IPS-11a (cell line): Measurements from ENCODE around the gene NUBP1.
"Not testable (repeated sequence)": the region's sequence is repeated elsewhere in the genome, so short reads cannot be mapped to it uniquely, and the experiment has no call there.

Experiments
- H3K4me3 ChIP-seq: one replicate; pipeline ENCODE4 v1.5.1; 2013; ENCODE audit warnings: low read depth, low read length, control low read depth

The NUBP1 gene

GRCh38 chr16:10750793-10751192 lies 7.2 kb downstream of the NUBP1 start:
- no peak overlapping the region for H3K4me3 ChIP-seq

GRCh38 chr16:10751291-10751697 lies 7.7 kb downstream of the NUBP1 start:
- H3K4me3 ChIP-seq, result no peak overlapping the region

DNA sequence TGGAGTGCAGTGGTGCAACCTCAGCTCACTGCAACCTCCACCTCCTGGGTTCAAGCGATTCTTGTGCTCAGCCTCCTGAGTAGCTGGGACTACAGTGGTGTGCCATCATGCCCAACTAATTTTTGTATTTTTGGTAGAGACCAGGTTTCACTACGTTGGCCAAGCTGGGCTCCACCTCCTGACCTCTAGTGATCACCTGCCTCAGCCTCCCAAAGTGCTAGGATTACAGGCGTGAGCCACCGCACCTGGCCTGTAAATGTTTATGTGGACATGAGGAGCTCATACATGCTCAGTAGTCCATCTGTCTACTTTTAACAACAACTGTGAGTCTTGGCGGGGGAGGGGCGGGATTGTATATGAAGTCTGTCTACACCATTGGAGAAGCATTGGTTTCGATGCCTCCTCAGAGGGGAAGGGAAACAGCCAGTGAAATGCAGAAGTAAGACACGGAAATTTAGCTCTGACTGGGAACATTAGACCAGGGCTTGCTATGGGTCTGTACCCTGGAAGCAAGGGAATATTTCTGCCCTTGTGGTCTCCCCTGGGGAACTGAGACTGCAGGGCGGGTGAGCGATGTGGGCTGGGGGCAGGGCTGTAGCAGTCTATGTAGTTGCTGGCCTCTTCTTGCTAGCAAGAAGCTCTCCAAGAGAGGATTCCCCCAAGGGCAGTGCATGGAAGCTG lies 9.3 kb downstream of the NUBP1 start:
- no peak overlapping the region for H3K4me3 ChIP-seq

- H3K4me3 ChIP-seq, result no peak overlapping the region
Observed at GRCh38 chr16:10753670-10754069, 10.0 kb downstream of the NUBP1 start.

GRCh38 chr16:10754941-10755340 lies 11.3 kb downstream of the NUBP1 start:
- no peak overlapping the region for H3K4me3 ChIP-seq

GRCh38 chr16:10756574-10756973 lies 12.9 kb downstream of the NUBP1 start:
- H3K4me3 ChIP-seq, result no peak overlapping the region

DNA sequence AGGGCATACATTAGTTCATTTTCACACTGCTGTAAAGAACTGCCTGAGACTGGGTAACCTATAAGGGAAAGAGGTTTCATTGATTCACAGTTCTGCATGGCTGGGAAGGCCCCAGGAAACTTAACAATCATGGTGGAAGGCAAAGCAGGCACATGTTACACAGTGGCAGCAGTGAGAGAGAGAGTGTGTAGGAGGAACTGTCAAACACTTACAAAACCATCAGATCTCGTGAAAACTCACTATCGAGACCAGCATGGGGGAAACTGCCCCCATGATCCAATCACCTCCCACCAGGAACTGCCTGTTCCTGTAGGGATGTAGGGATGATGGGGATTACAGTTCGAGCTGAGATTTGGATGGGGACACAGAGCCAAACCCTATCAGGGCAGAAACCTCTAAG lies 17.2 kb downstream of the NUBP1 start:
- no peak overlapping the region for H3K4me3 ChIP-seq

DNA sequence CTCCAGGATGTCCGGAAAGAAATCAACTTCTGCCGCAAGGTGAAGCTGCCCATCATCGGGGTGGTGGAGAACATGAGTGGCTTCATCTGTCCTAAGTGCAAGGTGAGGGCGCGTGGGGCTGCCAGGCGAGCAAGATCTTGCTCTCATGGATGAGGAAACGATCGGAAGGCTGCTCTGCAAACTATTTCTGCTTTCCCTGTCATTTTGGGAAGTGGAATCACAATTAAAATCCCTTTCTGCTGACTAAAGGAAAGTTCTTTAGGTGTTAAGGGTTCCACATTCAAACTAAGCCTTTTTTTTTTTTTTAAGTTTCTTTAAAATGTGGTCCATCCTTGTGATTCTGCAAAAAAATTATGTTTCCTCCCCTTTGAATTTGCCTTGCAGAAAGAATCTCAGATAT lies 17.7 kb downstream of the NUBP1 start:
- H3K4me3 ChIP-seq, result no peak overlapping the region

GRCh38 chr16:10762336-10763016 lies 18.8 kb downstream of the NUBP1 start:
- no peak overlapping the region for H3K4me3 ChIP-seq

- no peak overlapping the region for H3K4me3 ChIP-seq
Observed at GRCh38 chr16:10763456-10763855, 19.8 kb downstream of the NUBP1 start.

DNA sequence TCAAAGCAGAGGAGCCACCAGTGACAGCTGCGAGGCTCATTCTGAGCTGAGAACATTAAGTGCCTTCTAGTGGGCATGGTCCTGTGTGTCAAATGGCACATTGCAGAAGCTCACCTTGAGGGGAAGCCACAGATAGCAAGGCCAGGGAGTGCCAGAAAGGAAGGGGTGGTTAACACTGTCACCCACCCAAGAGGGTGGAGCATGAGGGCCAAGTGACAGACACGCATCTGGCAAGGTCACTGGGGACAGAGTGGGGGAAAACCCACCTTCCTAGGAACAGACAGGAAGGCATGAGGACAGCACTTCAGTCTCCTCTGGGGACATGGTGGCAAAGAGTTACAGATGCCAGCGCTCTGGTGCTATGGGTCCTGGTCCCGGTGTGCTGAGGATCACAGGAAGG lies 22.1 kb downstream of the NUBP1 start:
- no peak overlapping the region for H3K4me3 ChIP-seq

- H3K4me3 ChIP-seq, result no peak overlapping the region
Observed at GRCh38 chr16:10767127-10767526, 23.5 kb downstream of the NUBP1 start.

DNA sequence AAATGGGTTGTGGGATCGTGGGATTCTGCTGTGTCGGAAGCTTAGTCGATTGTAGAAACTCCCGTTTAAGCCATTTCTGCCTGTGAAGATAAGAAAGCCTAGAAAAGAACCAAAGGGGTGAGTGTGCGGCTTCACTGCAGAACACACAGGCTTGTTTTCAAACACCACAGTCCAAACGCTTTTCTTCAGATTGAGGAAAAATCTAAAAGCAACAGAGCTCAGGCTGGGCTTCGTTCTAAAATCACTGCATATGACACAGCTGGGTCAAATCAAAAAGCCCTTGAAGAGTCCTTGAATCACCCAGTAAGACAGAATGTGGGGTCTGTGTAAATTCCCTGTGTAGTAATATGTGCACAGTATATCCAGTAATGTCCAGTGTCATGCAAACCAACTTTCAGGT lies 25.7 kb downstream of the NUBP1 start:
- H3K4me3 ChIP-seq, result no peak overlapping the region

- no peak overlapping the region for H3K4me3 ChIP-seq
Observed at GRCh38 chr16:10770907-10771306, 27.3 kb downstream of the NUBP1 start.

DNA sequence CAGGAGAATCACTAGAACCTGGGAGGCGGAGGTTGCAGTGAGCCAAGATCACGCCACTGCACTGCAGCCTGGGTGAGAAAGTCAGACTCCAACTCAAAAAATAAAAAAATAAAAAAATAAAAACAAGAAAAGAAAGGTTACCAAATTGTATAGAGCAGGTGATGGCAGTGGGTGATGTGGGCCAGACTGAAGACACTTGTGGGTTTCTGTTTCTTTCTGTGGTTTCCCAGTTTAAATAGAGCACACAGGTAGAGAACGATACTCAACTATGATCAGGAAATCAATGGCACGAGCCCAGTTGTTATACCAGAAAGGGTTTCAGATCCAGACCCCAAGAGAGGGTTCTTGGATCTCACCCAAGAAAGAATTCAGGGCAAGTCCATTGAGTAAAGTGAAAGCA lies 32.6 kb downstream of the NUBP1 start:
- no peak overlapping the region for H3K4me3 ChIP-seq

DNA sequence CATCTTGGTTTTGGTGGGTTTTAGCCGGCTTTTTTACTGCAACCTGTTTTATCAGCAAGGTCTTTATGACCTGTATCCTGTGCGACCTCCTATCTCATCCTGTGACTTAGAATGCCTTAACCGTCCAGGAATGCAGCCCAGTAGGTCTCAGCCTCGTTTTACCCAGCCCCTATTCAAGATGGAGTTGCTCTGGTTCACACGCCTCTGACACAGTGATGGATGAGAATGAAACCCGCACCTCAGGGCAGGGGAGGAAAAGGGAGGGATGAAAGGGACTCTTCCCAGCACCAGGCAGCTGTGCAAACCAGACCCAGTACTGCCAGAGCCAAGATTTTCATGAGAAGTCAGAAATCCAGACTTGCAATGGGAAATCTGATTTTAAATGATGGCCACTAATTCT lies 33.3 kb downstream of the NUBP1 start:
- not testable (repeated sequence) for H3K4me3 ChIP-seq

GRCh38 chr16:10777356-10777755 lies 33.7 kb downstream of the NUBP1 start:
- no peak overlapping the region for H3K4me3 ChIP-seq

- H3K4me3 ChIP-seq, result not testable (repeated sequence)
Observed at GRCh38 chr16:10779908-10780307, 36.3 kb downstream of the NUBP1 start.

GRCh38 chr16:10780628-10781027 lies 37.0 kb downstream of the NUBP1 start:
- no peak overlapping the region for H3K4me3 ChIP-seq

- H3K4me3 ChIP-seq, result no peak overlapping the region
Observed at GRCh38 chr16:10782628-10783027, 39.0 kb downstream of the NUBP1 start.

DNA sequence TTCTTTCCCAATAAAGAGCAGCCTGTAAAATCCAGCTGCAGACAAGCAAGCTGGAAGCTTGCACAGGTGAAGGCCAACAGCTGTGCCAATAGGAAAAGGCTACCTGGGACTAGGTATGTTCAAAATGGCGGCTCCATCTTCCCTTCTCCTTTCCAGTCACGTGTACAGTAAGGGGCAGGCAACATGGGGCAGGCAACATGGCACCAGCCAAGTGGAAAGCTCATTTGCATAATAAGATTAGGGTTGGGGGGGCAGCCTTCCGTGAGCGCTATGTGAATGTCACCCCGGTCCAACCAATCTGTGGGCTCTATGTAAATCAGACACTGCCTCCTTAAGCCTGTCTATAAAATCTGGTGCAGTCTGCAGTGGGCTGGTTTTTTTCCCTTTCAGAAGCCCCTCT lies 43.7 kb downstream of the NUBP1 start:
- H3K4me3 ChIP-seq, result no peak overlapping the region

- H3K4me3 ChIP-seq, result not testable (repeated sequence)
Observed at GRCh38 chr16:10788630-10789029, 45.0 kb downstream of the NUBP1 start.

DNA sequence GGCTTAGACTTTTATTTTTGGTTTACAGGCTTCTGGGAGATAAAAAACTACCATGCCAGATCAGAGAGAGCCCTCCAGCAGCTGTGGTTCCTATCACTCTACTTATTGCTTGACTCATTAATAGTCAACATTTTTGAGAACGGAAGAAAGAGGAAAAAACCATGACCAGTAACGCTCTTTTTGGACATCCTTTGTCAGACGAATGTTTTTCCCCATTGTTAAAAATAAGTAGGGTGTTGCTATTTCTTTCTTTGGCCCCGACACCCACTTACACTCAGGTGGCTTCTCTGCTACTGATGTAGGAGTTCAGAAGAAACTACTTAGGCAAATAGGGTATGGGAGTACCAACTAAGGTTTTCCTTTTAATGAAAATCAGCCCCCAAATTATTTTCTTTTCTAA lies 47.4 kb downstream of the NUBP1 start:
- no peak overlapping the region for H3K4me3 ChIP-seq
